Measurements from ENCODE around the gene RBP4. TPM values are rescaled to one million over a fixed set of nuclear protein-coding genes. Genes with fewer than 3 reads are reported as not detected.

RBP4 gene
- total RNA-seq, 2 donors from 2014 or later: 16.2 to 48.2 TPM

DNA sequence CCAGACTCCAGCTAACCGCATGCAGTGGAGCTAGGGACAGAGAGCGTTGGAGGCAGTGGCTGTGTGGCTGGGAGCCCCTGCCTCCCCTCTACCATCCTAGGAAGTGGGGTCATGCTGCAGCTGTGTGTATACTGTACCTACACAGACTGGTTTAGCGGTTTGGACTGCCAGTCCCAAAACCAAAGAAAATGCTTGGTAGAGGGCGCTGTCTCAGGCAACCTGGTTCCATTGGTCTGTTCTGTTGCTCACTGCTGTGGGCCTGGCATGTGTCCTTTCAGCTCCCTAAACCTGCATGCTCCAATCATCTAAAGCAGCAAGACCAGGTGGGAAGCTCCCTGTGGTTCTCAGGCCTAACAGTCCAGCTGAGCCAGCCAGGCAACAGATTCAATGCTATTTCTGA is 4.5 kb downstream of the RBP4 start:
- H3K27ac ChIP-seq: no peak overlapping the region
- no peaks in the 10 kb centered on the region for H3K9me3 ChIP-seq
- H3K4me3 ChIP-seq: no peak overlapping the region
- TF ChIP-seq, protein P1, sequence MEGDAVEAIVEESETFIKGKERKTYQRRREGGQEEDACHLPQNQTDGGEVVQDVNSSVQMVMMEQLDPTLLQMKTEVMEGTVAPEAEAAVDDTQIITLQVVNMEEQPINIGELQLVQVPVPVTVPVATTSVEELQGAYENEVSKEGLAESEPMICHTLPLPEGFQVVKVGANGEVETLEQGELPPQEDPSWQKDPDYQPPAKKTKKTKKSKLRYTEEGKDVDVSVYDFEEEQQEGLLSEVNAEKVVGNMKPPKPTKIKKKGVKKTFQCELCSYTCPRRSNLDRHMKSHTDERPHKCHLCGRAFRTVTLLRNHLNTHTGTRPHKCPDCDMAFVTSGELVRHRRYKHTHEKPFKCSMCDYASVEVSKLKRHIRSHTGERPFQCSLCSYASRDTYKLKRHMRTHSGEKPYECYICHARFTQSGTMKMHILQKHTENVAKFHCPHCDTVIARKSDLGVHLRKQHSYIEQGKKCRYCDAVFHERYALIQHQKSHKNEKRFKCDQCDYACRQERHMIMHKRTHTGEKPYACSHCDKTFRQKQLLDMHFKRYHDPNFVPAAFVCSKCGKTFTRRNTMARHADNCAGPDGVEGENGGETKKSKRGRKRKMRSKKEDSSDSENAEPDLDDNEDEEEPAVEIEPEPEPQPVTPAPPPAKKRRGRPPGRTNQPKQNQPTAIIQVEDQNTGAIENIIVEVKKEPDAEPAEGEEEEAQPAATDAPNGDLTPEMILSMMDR (IDR thresholded peaks at IDR 0.05): no peak
- peaks cover 0 to 13% of the 10 kb centered on the region in 2 donors for H3K4me1 ChIP-seq
- no peaks in the 10 kb centered on the region for H3K36me3 ChIP-seq
- H3K27me3 ChIP-seq: peaks cover 0 to 4% of the 10 kb centered on the region in 2 donors
- DNase-seq (ENCODE audit: low spot score): no peak

DNA sequence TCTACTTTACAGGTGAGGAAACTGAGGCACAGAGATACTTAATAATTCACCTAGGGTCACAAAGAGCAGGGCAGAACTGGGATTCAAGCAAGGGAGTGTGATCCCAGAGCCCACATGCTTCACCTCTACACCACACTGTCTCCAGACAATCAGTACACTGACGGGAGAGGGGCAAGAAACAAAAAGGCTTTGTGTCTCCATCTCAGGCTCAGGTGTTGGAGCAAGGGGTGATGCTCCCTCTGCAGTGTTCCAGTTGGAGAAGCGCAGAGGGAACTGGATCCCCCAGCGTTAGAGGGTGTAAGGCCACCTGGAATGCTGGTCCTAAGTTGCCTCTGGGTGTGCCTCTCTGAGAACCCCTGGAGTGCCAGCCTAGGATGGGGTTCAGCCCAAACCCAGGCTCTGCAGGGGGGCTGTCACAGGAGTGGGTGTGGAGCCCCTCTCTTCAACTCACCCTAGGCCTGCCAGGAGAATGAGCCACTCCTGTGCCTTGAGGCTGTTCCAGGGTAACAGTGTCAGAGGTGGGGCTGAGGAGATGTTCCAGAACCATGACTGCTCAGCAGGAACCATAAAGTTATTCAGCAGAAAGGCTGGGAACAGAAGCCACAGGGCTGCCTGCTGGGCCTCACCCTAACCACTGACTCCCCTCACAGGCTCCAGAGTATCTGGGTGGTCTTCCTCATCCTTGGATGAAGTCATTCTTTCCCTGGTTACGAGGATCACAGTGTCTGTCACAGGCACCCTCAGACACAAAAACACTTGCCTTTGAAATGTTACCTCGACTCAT is 5.5 kb downstream of the RBP4 start:
- Histone ChIP-seq H3K27ac (no peak overlapping the region), H3K4me1 (peaks cover 0 to 4% of the 10 kb centered on the region in 2 donors), H3K4me3 (no peak overlapping the region), H3K36me3 (no peaks in the 10 kb centered on the region), H3K27me3 (no peaks in the 10 kb centered on the region), H3K9me3 (no peaks in the 10 kb centered on the region)
- TF ChIP-seq, protein P1 (IDR thresholded peaks at IDR 0.05): no peak
- no peak for DNase-seq (ENCODE audit: low spot score)

DNA sequence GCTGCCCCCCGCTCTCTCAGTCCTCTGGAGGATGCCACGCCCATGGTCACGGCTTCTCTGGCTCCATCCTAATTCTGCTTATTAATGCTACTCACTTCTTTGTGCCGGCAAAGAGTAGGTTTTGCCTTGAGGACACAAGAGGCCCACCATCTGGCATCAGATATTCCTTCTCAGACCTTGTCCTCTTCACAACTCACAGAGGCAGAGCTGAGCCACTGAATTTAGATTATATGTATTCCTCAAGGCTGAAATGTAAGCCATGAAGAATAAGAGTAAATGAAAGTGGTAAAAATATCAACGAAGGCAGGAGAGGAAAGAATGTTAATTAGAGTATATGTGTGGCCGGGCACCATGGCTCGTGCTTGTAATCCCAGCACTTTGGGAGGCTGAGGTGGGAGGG is 6.5 kb downstream of the RBP4 start:
- H3K27me3 ChIP-seq: no peaks in the 10 kb centered on the region

DNA sequence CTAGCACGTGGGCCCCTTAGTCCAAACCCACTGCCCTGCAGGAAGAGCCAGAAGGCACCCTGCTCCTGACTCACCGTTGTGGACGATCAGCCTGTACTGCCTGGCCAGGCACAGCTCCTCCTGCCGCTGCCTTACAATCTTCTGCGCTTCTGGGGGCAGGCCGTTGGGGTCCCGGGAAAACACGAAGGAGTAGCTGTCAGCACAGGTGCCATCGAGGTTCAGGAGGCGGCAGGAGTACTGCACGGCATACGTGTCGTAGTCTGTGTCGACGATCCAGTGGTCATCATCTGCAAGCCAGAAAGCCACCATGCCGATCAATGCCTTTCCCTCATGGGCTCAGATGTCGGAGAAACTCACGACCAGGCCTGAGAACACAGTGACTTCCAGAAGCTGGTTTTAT is 7.3 kb downstream of the RBP4 start:
- Histone ChIP-seq H3K27me3 (no peaks in the 10 kb centered on the region), H3K9me3 (no peaks in the 10 kb centered on the region), H3K36me3 (no peaks in the 10 kb centered on the region), H3K4me3 (no peak overlapping the region), H3K4me1 (no peaks in the 10 kb centered on the region), H3K27ac (no peak overlapping the region)
- TF ChIP-seq, protein P1 (IDR thresholded peaks at IDR 0.05): no peak
- no peak for DNase-seq (ENCODE audit: low spot score)

More for the DNA sequence above, 6.5 kb downstream of the RBP4 start:
- DNase-seq (ENCODE audit: low spot score): no peak
- Histone ChIP-seq H3K4me1 (no peaks in the 10 kb centered on the region), H3K36me3 (no peaks in the 10 kb centered on the region), H3K9me3 (no peaks in the 10 kb centered on the region), H3K4me3 (no peak overlapping the region), H3K27ac (no peak overlapping the region)
- TF ChIP-seq, protein P1 (IDR thresholded peaks at IDR 0.05): no peak

DNA sequence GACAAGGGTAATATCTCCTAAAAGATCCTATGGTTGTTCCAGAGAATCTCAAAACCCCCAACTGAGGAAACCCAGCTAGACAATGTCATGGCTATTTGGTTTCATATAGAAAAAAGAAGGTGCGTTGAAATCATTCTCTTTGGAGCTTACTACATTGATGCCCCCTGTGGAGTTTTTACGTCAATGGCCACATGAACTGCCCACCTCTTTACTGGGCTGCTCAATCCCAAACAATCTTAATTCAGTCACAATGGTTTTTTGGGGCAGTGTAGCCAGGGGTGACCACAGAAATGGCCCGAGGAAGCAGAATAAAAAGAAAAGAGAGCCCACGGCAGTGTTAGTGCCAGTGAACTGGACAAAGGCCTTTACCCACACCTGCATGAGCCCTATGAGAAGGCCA is 7.8 kb downstream of the RBP4 start:
- Histone ChIP-seq H3K4me3 (no peak overlapping the region), H3K27me3 (no peaks in the 10 kb centered on the region), H3K4me1 (no peaks in the 10 kb centered on the region), H3K27ac (no peak overlapping the region), H3K9me3 (no peaks in the 10 kb centered on the region), H3K36me3 (no peaks in the 10 kb centered on the region)
- TF ChIP-seq, protein P1 (IDR thresholded peaks at IDR 0.05): no peak
- no peak for DNase-seq (ENCODE audit: low spot score)

Data from right atrium auricular region (tissue), 2 donors.